Keratinocyte (primary cell): Measurements from ENCODE around the gene H19.

Experiments used
- EZH2 ChIP-seq: IDR thresholded peaks from one replicate; pipeline ENCODE4 v1.6.1; 2012; ENCODE audit warnings: inconsistent platforms, mild to moderate bottlenecking, low read length, moderate library complexity
- TF ChIP-seq, protein P1 (sequence below), 3 experiments: IDR thresholded peaks in 1 of 3; conservative IDR thresholded peaks in 1 of 3; optimal IDR thresholded peaks in 1 of 3; 2 replicates in 2 of 3; 3 replicates in 1 of 3; pipeline versions ENCODE3 to v1.5.1; 2011; ENCODE audit warnings: low read length in 3 of 3, mild to moderate bottlenecking in 3 of 3, moderate library complexity in 2 of 3, control low read depth in 1 of 3, inconsistent platforms in 1 of 3; ENCODE audit not compliant: insufficient read depth in 2 of 3; ENCODE audit errors: extremely low read depth in 1 of 3

DNA sequence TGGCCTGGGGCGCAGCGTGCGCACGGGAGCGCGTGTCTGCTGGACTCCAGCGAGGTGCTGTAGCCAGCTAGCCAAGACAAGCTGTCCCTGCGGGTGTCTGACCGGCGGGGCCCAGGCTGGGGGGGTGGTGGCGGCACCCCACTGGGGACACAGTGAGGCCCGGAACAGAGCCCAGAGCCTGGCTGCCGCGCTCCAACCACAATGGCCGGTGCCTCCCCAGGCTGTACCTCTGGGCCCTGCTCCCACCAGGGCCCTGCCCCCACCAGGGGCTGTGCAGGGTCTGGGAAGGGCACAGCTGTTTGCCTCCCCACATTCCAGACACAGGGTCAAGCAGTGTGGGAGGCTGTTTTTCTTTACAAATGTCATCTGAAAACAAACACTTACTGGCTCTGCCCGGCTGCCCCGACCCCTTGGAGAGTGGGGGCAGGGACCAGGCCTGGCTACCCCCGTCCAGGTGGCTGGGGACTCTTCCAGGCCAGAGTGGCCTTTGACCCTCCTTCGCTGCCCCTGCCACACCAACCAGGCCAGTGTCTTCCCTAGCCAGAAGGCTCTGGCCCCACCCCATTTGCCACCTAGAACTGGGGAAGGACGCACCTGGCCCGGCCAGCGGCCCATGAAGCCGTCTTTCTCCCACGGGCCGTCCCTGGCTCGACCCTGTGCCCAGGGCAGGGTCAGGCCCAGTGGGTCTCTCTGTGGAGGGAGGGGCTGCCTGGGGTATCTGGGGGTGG lies 14.6 kb downstream of the H19 start:
- TF ChIP-seq, protein P1, sequence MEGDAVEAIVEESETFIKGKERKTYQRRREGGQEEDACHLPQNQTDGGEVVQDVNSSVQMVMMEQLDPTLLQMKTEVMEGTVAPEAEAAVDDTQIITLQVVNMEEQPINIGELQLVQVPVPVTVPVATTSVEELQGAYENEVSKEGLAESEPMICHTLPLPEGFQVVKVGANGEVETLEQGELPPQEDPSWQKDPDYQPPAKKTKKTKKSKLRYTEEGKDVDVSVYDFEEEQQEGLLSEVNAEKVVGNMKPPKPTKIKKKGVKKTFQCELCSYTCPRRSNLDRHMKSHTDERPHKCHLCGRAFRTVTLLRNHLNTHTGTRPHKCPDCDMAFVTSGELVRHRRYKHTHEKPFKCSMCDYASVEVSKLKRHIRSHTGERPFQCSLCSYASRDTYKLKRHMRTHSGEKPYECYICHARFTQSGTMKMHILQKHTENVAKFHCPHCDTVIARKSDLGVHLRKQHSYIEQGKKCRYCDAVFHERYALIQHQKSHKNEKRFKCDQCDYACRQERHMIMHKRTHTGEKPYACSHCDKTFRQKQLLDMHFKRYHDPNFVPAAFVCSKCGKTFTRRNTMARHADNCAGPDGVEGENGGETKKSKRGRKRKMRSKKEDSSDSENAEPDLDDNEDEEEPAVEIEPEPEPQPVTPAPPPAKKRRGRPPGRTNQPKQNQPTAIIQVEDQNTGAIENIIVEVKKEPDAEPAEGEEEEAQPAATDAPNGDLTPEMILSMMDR (optimal IDR thresholded peaks at IDR 0.05 in 1 of 3, IDR thresholded peaks at IDR 0.05 in 1 of 3, conservative IDR thresholded peaks at IDR 0.05 in 1 of 3; ENCODE audit: extremely low read depth in 1 of 3, insufficient read depth in 2 of 3, low read length in 3 of 3) = no peak
- no peak for TF ChIP-seq EZH2
